H9 (cell line): ENCODE results near the gene RPS6KB2. TPM values are rescaled to one million over a fixed set of nuclear protein-coding genes. Genes with fewer than 3 reads are reported as not detected.

Experiments
- DNase-seq: peaks from one replicate; pipeline ENCODE4 v3.0.0-alpha.2; 2017
- H2AFZ ChIP-seq: one replicate; pipeline ENCODE4 v1.6.1; 2013; ENCODE audit warnings: mild to moderate bottlenecking, low read length, control low read depth, moderate library complexity
- H2AK5ac ChIP-seq: 2 replicates; pipeline ENCODE4 v1.6.1; 2013; ENCODE audit warnings: low read length, control low read depth, mixed read lengths; ENCODE audit not compliant: insufficient read length
- H2BK120ac ChIP-seq: one replicate; pipeline ENCODE4 v1.6.1; 2013; ENCODE audit warnings: low read depth, mild to moderate bottlenecking, low read length, control low read depth, inconsistent platforms; ENCODE audit not compliant: poor library complexity, severe bottlenecking
- H2BK12ac ChIP-seq: 2 replicates; pipeline ENCODE4 v1.6.1; 2013; ENCODE audit warnings: low read length, control low read depth, mixed read lengths, low read depth; ENCODE audit not compliant: insufficient read length
- H2BK15ac ChIP-seq: 2 replicates; pipeline ENCODE4 v1.6.1; 2013; ENCODE audit warnings: low read depth, low read length, control low read depth
- H2BK20ac ChIP-seq: one replicate; pipeline ENCODE4 v1.6.1; 2013; ENCODE audit warnings: low read depth, mild to moderate bottlenecking, low read length, control low read depth, inconsistent platforms; ENCODE audit not compliant: poor library complexity, severe bottlenecking
- H2BK5ac ChIP-seq: 2 replicates; pipeline ENCODE4 v1.6.1; 2013; ENCODE audit warnings: low read length, control low read depth, mixed read lengths; ENCODE audit not compliant: insufficient read length
- H3K14ac ChIP-seq: 2 replicates; pipeline ENCODE4 v1.6.1; 2013; ENCODE audit warnings: low read length, control low read depth; ENCODE audit not compliant: insufficient read depth
- H3K18ac ChIP-seq: 2 replicates; pipeline ENCODE4 v1.6.1; 2013; ENCODE audit warnings: low read depth, mild to moderate bottlenecking, mixed read lengths, low read length, control low read depth; ENCODE audit not compliant: insufficient read length
- H3K23ac ChIP-seq: 2 replicates; pipeline ENCODE4 v1.6.1; 2013; ENCODE audit warnings: low read length, control low read depth, mixed read lengths, low read depth; ENCODE audit not compliant: insufficient read length
- H3K23me2 ChIP-seq: 2 replicates; pipeline ENCODE4 v1.6.1; 2013; ENCODE audit warnings: low read depth, mild to moderate bottlenecking, mixed read lengths, low read length, control low read depth; ENCODE audit not compliant: insufficient read length, poor library complexity, severe bottlenecking
- H3K27ac ChIP-seq: 2 replicates; pipeline ENCODE4 v1.5.1; 2013; ENCODE audit warnings: low read length, control low read depth, mixed read lengths, low read depth; ENCODE audit not compliant: insufficient read length
- H3K27me3 ChIP-seq: 2 replicates; pipeline ENCODE4 v1.6.1; 2013; ENCODE audit warnings: low read length, control low read depth, inconsistent platforms; ENCODE audit not compliant: insufficient read depth
- H3K4ac ChIP-seq: 2 replicates; pipeline ENCODE4 v1.6.1; 2013; ENCODE audit warnings: low read depth, mild to moderate bottlenecking, control low read depth, inconsistent platforms, low read length, moderate library complexity
- H3K4me1 ChIP-seq: 2 replicates; pipeline ENCODE4 v1.6.1; 2013; ENCODE audit warnings: low read length, control low read depth, inconsistent platforms; ENCODE audit not compliant: insufficient read depth
- H3K4me2 ChIP-seq: 2 replicates; pipeline ENCODE4 v1.6.1; 2013; ENCODE audit warnings: low read length, control low read depth, mixed read lengths; ENCODE audit not compliant: insufficient read length, insufficient read depth
- H3K56ac ChIP-seq: 2 replicates; pipeline ENCODE4 v1.6.1; 2013; ENCODE audit warnings: low read depth, mild to moderate bottlenecking, mixed read lengths, low read length, control low read depth; ENCODE audit not compliant: insufficient read length
- H3K79me1 ChIP-seq: 2 replicates; pipeline ENCODE4 v1.6.1; 2013; ENCODE audit warnings: low read depth, mild to moderate bottlenecking, moderate library complexity, low read length, control low read depth, inconsistent platforms; ENCODE audit not compliant: insufficient read depth, poor library complexity, severe bottlenecking
- H3K79me2 ChIP-seq: 2 replicates; pipeline ENCODE4 v1.6.1; 2013; ENCODE audit warnings: low read length, control low read depth, inconsistent platforms; ENCODE audit not compliant: insufficient read depth
- H3K9ac ChIP-seq: 2 replicates; pipeline ENCODE4 v1.6.1; 2013; ENCODE audit warnings: low read length, control low read depth, mixed read lengths; ENCODE audit not compliant: insufficient read length; ENCODE audit errors: extremely low read depth
- H3K9me3 ChIP-seq: one replicate; pipeline ENCODE4 v1.6.1; 2013; ENCODE audit warnings: low read depth, low read length, inconsistent platforms; ENCODE audit not compliant: control insufficient read depth
- H3T11ph ChIP-seq: one replicate; pipeline ENCODE4 v1.6.1; 2013; ENCODE audit warnings: mild to moderate bottlenecking, low read length, control low read depth, inconsistent platforms
- H4K20me1 ChIP-seq: one replicate; pipeline ENCODE4 v1.6.1; 2013; ENCODE audit not compliant: control insufficient read depth, insufficient read length, insufficient read depth
- H4K5ac ChIP-seq: 2 replicates; pipeline ENCODE4 v1.6.1; 2013; ENCODE audit warnings: low read depth, mild to moderate bottlenecking, mixed read lengths, low read length, control low read depth; ENCODE audit not compliant: insufficient read length
- H4K8ac ChIP-seq: replicated peaks from 2 replicates; pipeline ENCODE4 v1.6.1; 2013; ENCODE audit warnings: low read length, control low read depth, mixed read lengths, low read depth; ENCODE audit not compliant: insufficient read length
- H4K91ac ChIP-seq: 2 replicates; pipeline ENCODE4 v1.6.1; 2013; ENCODE audit warnings: low read depth, mild to moderate bottlenecking, moderate library complexity, mixed read lengths, low read length, control low read depth; ENCODE audit not compliant: insufficient read length
- H3K27ac Mint-ChIP-seq, 3 experiments: 2 replicates in 2 of 3; 3 replicates in 1 of 3; pipeline ENCODE4 v1.8.0; 2020 to 2021; ENCODE audit warnings: mixed read lengths in 3 of 3, mild to moderate bottlenecking in 1 of 3, moderate library complexity in 1 of 3
- H3K27me3 Mint-ChIP-seq: 2 replicates; pipeline ENCODE4 v1.8.0; 2021; ENCODE audit warnings: low read depth, mild to moderate bottlenecking, moderate library complexity, mixed read lengths
- H3K36me3 Mint-ChIP-seq, 3 experiments: 2 replicates in 2 of 3; 3 replicates in 1 of 3; pipeline ENCODE4 v1.8.0; 2020 to 2021; ENCODE audit warnings: low read depth in 3 of 3, mixed read lengths in 3 of 3; ENCODE audit not compliant: insufficient read depth in 1 of 3
- H3K4me1 Mint-ChIP-seq, 2 experiments: 2 replicates each; pipeline ENCODE4 v1.8.0; 2020; ENCODE audit warnings: mixed read lengths in 2 of 2
- H3K4me3 Mint-ChIP-seq, 2 experiments: 2 replicates in 1 of 2; 3 replicates in 1 of 2; pipeline ENCODE4 v1.8.0; 2020 to 2021; ENCODE audit warnings: mild to moderate bottlenecking in 2 of 2, mixed read lengths in 2 of 2, moderate library complexity in 1 of 2
- H3K9me3 Mint-ChIP-seq, 2 experiments: 2 replicates in 1 of 2; 3 replicates in 1 of 2; pipeline ENCODE4 v1.8.0; 2020; ENCODE audit warnings: mild to moderate bottlenecking in 2 of 2, mixed read lengths in 2 of 2, moderate library complexity in 1 of 2
- WGBS: extraction: QIAGEN DNeasy Blood & Tissue Kit; methylation state at CpG from one replicate; pipeline ENCODE4 v1.1.7; 2013; ENCODE audit warnings: missing lambda C conversion rate, low lambda C conversion rate, mixed read lengths; ENCODE audit not compliant: insufficient read length; ENCODE audit errors: extremely low coverage; 5-methylcytosine and 5-hydroxymethylcytosine counted together
- total RNA-seq: library from RNA; stranded (reverse); gene quantifications from 2 replicates; pipeline ENCODE4 v1.2.1, GENCODE V29; 2021
- TF ChIP-seq, protein P1 (sequence below): fragments of 200-600 bp; sonication (generic); conservative IDR thresholded peaks from 3 replicates; pipeline ENCODE4 v1.8.0; 2021; ENCODE audit warnings: antibody characterized with exemption, mild to moderate bottlenecking

The RPS6KB2 gene
- total RNA-seq, 1 experiment from 2014 or later, result 51.7 TPM

GRCh38 chr11:67429038-67429668, 859 bp downstream of the RPS6KB2 start:
- Mint-ChIP-seq H3K27ac (peak overlapping the region in 2 of 3 experiments; percentile 71 to 95; a peak in 4 of 7 replicates), H3K27me3 (no peaks in the 10 kb centered on the region; the same call in 1 of the 2 replicates), H3K9me3 (no peaks in the 10 kb centered on the region), H3K36me3 (peaks cover 9 to 30% (median 21%) of the 10 kb centered on the region in 3 experiments; a peak in 6 of 7 replicates), H3K4me3 (peak overlapping the region; percentile 87 to 92), H3K4me1 (peaks cover 9 to 12% of the 10 kb centered on the region in 2 experiments)
- Histone ChIP-seq H3K23me2 (peaks cover 4% of the 10 kb centered on the region), H2BK5ac (no peak overlapping the region), H4K20me1 (no peaks in the 10 kb centered on the region), H3T11ph (no peak overlapping the region), H3K14ac (no peak overlapping the region), H3K79me2 (no peaks in the 10 kb centered on the region; the same call in 1 of the 2 replicates), H3K9me3 (no peaks in the 10 kb centered on the region), H3K23ac (no peak overlapping the region), H2AK5ac (no peak overlapping the region), H2BK15ac (no peak overlapping the region), H4K91ac (no peak overlapping the region), H3K27me3 (no peaks in the 10 kb centered on the region), H2BK12ac (no peak overlapping the region), H2AFZ (no peak overlapping the region), H3K56ac (no peak overlapping the region), H3K18ac (no peak overlapping the region), H2BK20ac (no peak overlapping the region), H3K4me1 (no peaks in the 10 kb centered on the region), H3K9ac (peak overlapping the region; percentile 76), H3K4ac (no peak overlapping the region), H4K5ac (no peak overlapping the region), H2BK120ac (no peak overlapping the region), H3K79me1 (no peaks in the 10 kb centered on the region), H3K27ac (no peak overlapping the region), H3K4me2 (peak overlapping the region; percentile 90), H4K8ac (no peak overlapping the region)
- TF ChIP-seq, protein P1, sequence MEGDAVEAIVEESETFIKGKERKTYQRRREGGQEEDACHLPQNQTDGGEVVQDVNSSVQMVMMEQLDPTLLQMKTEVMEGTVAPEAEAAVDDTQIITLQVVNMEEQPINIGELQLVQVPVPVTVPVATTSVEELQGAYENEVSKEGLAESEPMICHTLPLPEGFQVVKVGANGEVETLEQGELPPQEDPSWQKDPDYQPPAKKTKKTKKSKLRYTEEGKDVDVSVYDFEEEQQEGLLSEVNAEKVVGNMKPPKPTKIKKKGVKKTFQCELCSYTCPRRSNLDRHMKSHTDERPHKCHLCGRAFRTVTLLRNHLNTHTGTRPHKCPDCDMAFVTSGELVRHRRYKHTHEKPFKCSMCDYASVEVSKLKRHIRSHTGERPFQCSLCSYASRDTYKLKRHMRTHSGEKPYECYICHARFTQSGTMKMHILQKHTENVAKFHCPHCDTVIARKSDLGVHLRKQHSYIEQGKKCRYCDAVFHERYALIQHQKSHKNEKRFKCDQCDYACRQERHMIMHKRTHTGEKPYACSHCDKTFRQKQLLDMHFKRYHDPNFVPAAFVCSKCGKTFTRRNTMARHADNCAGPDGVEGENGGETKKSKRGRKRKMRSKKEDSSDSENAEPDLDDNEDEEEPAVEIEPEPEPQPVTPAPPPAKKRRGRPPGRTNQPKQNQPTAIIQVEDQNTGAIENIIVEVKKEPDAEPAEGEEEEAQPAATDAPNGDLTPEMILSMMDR, result no peak
- no peak for DNase-seq
- no CpG with 5 or more reads among the region's 12 CpGs for WGBS
